Activated naive CD8-positive, alpha-beta T cell treated with anti-CD3 and anti-CD28 coated beads, Interleukin-2, amount 10 ng/mL, durations not matched to agents 7 days and 5 days (primary cell): ENCODE data around the gene PODXL. TPM values are rescaled to one million over a fixed set of nuclear protein-coding genes. Genes with fewer than 3 reads are reported as not detected.

Experiments
- total RNA-seq, 2 experiments: library from RNA; stranded (reverse); gene quantifications; one replicate each; pipeline ENCODE4 v1.2.3, GENCODE V29; 2021

The PODXL gene
- total RNA-seq, 2 experiments from 2014 or later = 1.4 to 1.5 TPM

Other genes with a start within 250 kb of the PODXL start
- gene MKLN1, start 228.8 kb downstream of the PODXL start, total RNA-seq = 10 to 100 TPM; 35.7 to 42.3 TPM